Testis (tissue), 2 donors: Measurements from ENCODE around the gene UCP3.

ENCODE experiments used
- CTCF ChIP-seq, 3 experiments: fragments of 450-650 bp in 2 of 3; fragments of 200-600 bp in 1 of 3; sonication (generic) in 1 of 3; IDR thresholded peaks; one replicate each; pipeline ENCODE4 v1.5.1; 2016 to 2019; ENCODE audit warnings: antibody characterized with exemption in 3 of 3, mild to moderate bottlenecking in 2 of 3, moderate library complexity in 1 of 3
- POLR2A ChIP-seq: fragments of 450-650 bp; IDR thresholded peaks from one replicate; pipeline ENCODE4 v1.6.1; 2017; ENCODE audit warnings: antibody characterized with exemption, mild to moderate bottlenecking, moderate library complexity

- TF ChIP-seq POLR2A (no peak), CTCF (IDR thresholded peaks at IDR 0.05) (no peak)
These were observed 6.1 kb downstream of the UCP3 start for GRCh38 chr11:74002832-74003231.
